Right kidney (tissue), 9 donors: Measurements from ENCODE around the gene PIN4.
"Not testable (repeated sequence)": the region's sequence is repeated elsewhere in the genome, so short reads cannot be mapped to it uniquely, and the experiment has no call there.

ENCODE experiments used
- DNase-seq: peaks from one replicate; pipeline ENCODE4 v3.0.0-alpha.2; 2016
- long read RNA-seq, 8 donors: transcript quantifications; one replicate each; lab custom pipeline, GENCODE V29; 2026

PIN4 gene
- long read RNA-seq, donor 1, transcript PIN4-201 (3 exons, 1,780 nt) = minor isoform, 9 of 7,157 reads
- long read RNA-seq, donor 1, transcript PIN4-203 (4 exons, 1,321 nt) = major isoform, 106 of 7,157 reads
- long read RNA-seq, donor 1, partial matches to known transcripts = 6,792 of 7,157 reads
- long read RNA-seq, donor 1, other reads (novel, unspliced or antisense) = 250 of 7,157 reads
- long read RNA-seq, donor 2, transcript PIN4-203 (4 exons, 1,321 nt) = major isoform, 55 of 67 reads
- long read RNA-seq, donor 2, partial matches to known transcripts = 11 of 67 reads
- long read RNA-seq, donor 2, other reads (novel, unspliced or antisense) = 0 of 67 reads
- long read RNA-seq, donor 3, transcript PIN4-203 (4 exons, 1,321 nt) = major isoform, 26 of 50 reads
- long read RNA-seq, donor 3, partial matches to known transcripts = 8 of 50 reads
- long read RNA-seq, donor 3, other reads (novel, unspliced or antisense) = 15 of 50 reads
- long read RNA-seq, donor 4, transcript PIN4-203 (4 exons, 1,321 nt) = major isoform, 37 of 3,121 reads
- long read RNA-seq, donor 4, partial matches to known transcripts = 2,976 of 3,121 reads
- long read RNA-seq, donor 4, other reads (novel, unspliced or antisense) = 103 of 3,121 reads
- long read RNA-seq, donor 5, transcript PIN4-201 (3 exons, 1,780 nt) = minor isoform, 5 of 4,260 reads
- long read RNA-seq, donor 5, transcript PIN4-203 (4 exons, 1,321 nt) = major isoform, 56 of 4,260 reads
- long read RNA-seq, donor 5, partial matches to known transcripts = 4,081 of 4,260 reads
- long read RNA-seq, donor 5, other reads (novel, unspliced or antisense) = 118 of 4,260 reads
- long read RNA-seq, donor 6, transcript PIN4-203 (4 exons, 1,321 nt) = major isoform, 27 of 63 reads
- long read RNA-seq, donor 6, partial matches to known transcripts = 21 of 63 reads
- long read RNA-seq, donor 6, other reads (novel, unspliced or antisense) = 13 of 63 reads
- long read RNA-seq, donor 7, transcript PIN4-203 (4 exons, 1,321 nt) = major isoform, 96 of 128 reads
- long read RNA-seq, donor 7, transcript PIN4-201 (3 exons, 1,780 nt) = minor isoform, 9 of 128 reads
- long read RNA-seq, donor 7, partial matches to known transcripts = 22 of 128 reads
- long read RNA-seq, donor 7, other reads (novel, unspliced or antisense) = 0 of 128 reads
- long read RNA-seq, donor 8, transcript PIN4-203 (4 exons, 1,321 nt) = major isoform, 57 of 4,452 reads
- long read RNA-seq, donor 8, partial matches to known transcripts = 4,230 of 4,452 reads
- long read RNA-seq, donor 8, other reads (novel, unspliced or antisense) = 162 of 4,452 reads

- peak; percentile 79 for DNase-seq
Observed at GRCh38 chrX:72181178-72182125, at the start of gene PIN4. PIN4 (plus strand) TSS chrX:72181757; CDS start chrX:72181786, 29 bp downstream.

GRCh38 chrX:72132456-72132855, 49.1 kb upstream of the PIN4 start:
- no peak for DNase-seq

- DNase-seq = no peak
Observed at GRCh38 chrX:72133851-72134546, 47.6 kb upstream of the PIN4 start.

- DNase-seq = no peak
Observed at GRCh38 chrX:72137846-72138495, 43.6 kb upstream of the PIN4 start.

GRCh38 chrX:72139538-72139937, 42.0 kb upstream of the PIN4 start:
- no peak for DNase-seq

GRCh38 chrX:72141372-72142004, 40.1 kb upstream of the PIN4 start:
- no peak for DNase-seq

GRCh38 chrX:72142094-72142793, 39.3 kb upstream of the PIN4 start:
- no peak for DNase-seq

- no peak for DNase-seq
Observed at GRCh38 chrX:72142794-72143608, 38.6 kb upstream of the PIN4 start.

- DNase-seq = no peak
Observed at GRCh38 chrX:72143609-72143907, 38.0 kb upstream of the PIN4 start.

- DNase-seq = no peak
Observed at GRCh38 chrX:72145181-72145580, 36.4 kb upstream of the PIN4 start.

- no peak for DNase-seq
Observed at GRCh38 chrX:72146527-72146926, 35.0 kb upstream of the PIN4 start.

GRCh38 chrX:72158773-72159172, 22.8 kb upstream of the PIN4 start:
- DNase-seq = no peak

GRCh38 chrX:72159769-72160168, 21.8 kb upstream of the PIN4 start:
- no peak for DNase-seq

GRCh38 chrX:72165551-72165950, 16.0 kb upstream of the PIN4 start:
- no peak for DNase-seq

- no peak for DNase-seq
Observed at GRCh38 chrX:72169008-72169728, 12.4 kb upstream of the PIN4 start.

- DNase-seq = not testable (repeated sequence)
Observed at GRCh38 chrX:72176289-72176688, 5.3 kb upstream of the PIN4 start.

GRCh38 chrX:72176981-72177380, 4.6 kb upstream of the PIN4 start:
- DNase-seq = no peak

GRCh38 chrX:72180539-72180938, 1.0 kb upstream of the PIN4 start:
- DNase-seq = peak; percentile 1
